NCI-H2107 treated with DMSO at 0.1 percent for 48 hours (cell line): ENCODE measurements around the gene FCHSD1.
"Not testable (repeated sequence)": the region's sequence is repeated elsewhere in the genome, so short reads cannot be mapped to it uniquely, and the experiment has no call there.

Experiments
- DNase-seq: peaks from one replicate; lab custom pipeline; 2025; ENCODE audit not compliant: unreplicated experiment; lab: John Stamatoyannopoulos, UW

FCHSD1 gene

GRCh38 chr5:141618030-141618803 is 33.0 kb downstream of the FCHSD1 start:
- DNase-seq, result peak; percentile 37

- peak; percentile 36 for DNase-seq
These were observed 33.6 kb downstream of the FCHSD1 start for GRCh38 chr5:141617682-141618029.

GRCh38 chr5:141617128-141617527 is 34.1 kb downstream of the FCHSD1 start:
- DNase-seq, result no peak

GRCh38 chr5:141615991-141616720 is 35.1 kb downstream of the FCHSD1 start:
- no peak for DNase-seq

- DNase-seq, result no peak
These were observed 37.9 kb downstream of the FCHSD1 start for GRCh38 chr5:141613344-141613743.

GRCh38 chr5:141611289-141611688 is 39.9 kb downstream of the FCHSD1 start:
- no peak for DNase-seq

GRCh38 chr5:141609921-141610320 is 41.3 kb downstream of the FCHSD1 start:
- not testable (repeated sequence) for DNase-seq

- no peak for DNase-seq
These were observed 42.2 kb downstream of the FCHSD1 start for GRCh38 chr5:141609044-141609443.

GRCh38 chr5:141608557-141608956 is 42.7 kb downstream of the FCHSD1 start:
- no peak for DNase-seq

- no peak for DNase-seq
These were observed 43.2 kb downstream of the FCHSD1 start for GRCh38 chr5:141608046-141608445.

GRCh38 chr5:141605523-141606277 is 45.5 kb downstream of the FCHSD1 start:
- no peak for DNase-seq

- DNase-seq, result no peak
These were observed 47.1 kb downstream of the FCHSD1 start for GRCh38 chr5:141603923-141604717.

- DNase-seq, result no peak
These were observed 48.6 kb downstream of the FCHSD1 start for GRCh38 chr5:141602606-141603005.

GRCh38 chr5:141598391-141599345 is 52.5 kb downstream of the FCHSD1 start:
- DNase-seq, result no peak

- DNase-seq, result no peak
These were observed 53.4 kb downstream of the FCHSD1 start for GRCh38 chr5:141597814-141598213.

- no peak for DNase-seq
These were observed 53.8 kb downstream of the FCHSD1 start for GRCh38 chr5:141597394-141597793.

GRCh38 chr5:141596867-141597266 is 54.4 kb downstream of the FCHSD1 start:
- DNase-seq, result no peak

- no peak for DNase-seq
These were observed 61.1 kb downstream of the FCHSD1 start for GRCh38 chr5:141590127-141590526.
